Measurements from ENCODE around the gene SLC43A2.

Gene SLC43A2

GRCh38 chr17:1621273-1621954 is 7.2 kb downstream of the SLC43A2 start:
- no peak for FAIRE-seq

GRCh38 chr17:1620486-1620885 is 8.1 kb downstream of the SLC43A2 start:
- no peak for FAIRE-seq

GRCh38 chr17:1617620-1618174 is 10.9 kb downstream of the SLC43A2 start:
- FAIRE-seq: no peak

DNA sequence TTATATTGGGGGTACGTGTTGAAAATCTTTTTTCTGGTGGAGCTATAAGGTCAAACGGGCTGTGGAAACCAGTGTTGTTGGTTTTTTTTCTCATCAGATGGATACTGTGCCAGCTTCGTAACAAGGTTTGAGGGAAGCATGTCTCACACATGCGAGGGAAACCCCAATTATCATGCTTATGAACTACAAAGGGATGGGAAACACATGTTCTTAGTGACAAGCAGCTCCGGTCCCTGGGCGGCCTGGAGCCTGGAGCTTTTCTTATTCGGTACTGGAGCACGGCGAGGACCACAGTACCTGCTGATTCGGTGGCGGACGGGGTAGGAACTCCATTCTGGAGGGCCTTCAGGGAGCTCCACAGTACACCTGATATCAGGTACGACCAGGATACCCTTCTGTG is 12.5 kb downstream of the SLC43A2 start:
- no peak for FAIRE-seq

- no peak for FAIRE-seq
These were observed 16.2 kb downstream of the SLC43A2 start for GRCh38 chr17:1612400-1612799.

- FAIRE-seq: no peak
These were observed 16.9 kb downstream of the SLC43A2 start for GRCh38 chr17:1611715-1612114.

DNA sequence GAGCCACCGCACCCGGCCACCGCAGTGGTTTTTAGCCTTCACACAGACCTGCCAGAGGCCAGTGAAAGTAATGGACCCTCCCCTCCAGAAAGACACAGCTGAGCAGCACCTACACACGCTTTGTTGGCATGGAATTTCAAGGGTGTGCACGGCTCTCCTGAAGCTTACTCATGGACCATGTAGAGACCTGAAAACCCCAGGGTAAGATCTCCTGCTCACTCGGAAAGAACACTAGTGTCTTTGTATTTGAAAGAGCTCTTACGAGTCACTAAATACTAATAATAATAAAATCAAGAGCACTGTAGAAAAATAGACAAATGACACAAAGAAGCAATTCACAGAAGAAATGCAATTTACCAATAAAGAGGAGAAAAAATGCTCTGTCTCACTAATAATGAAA is 20.0 kb downstream of the SLC43A2 start:
- no peak for FAIRE-seq

- no peak for FAIRE-seq
These were observed 20.7 kb downstream of the SLC43A2 start for GRCh38 chr17:1607971-1608320.

DNA sequence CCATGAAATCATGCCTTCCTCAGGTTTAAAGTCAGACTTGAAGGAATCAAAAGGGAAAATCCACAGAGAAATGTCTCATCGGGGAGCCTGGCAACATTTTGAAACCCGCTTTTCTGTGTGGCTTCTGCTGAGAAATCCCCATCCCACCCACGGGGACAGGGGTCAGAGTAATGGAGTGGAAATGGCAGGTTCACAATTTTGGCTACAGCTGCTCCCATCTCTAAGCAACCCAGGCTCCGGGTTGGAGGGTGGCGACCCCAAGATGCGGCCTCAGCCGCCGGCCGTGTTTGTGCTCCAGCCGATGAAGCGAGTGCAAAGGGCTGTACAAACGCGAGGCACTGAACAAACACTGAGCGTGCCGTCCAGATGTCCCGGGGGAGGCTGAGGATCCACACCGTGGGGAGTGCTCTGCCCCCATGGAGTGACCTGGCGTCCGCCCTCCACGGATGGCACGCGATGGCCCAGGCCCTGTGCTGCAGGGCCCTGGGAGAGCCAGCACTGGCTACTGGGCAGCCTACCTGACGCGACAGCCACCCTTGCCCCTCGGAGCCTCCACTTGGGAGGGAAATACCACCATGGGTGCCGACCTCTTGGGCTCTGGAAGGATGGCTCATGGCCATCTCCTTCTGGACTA is 22.2 kb downstream of the SLC43A2 start:
- FAIRE-seq: no peak

GRCh38 chr17:1605681-1606351 is 22.8 kb downstream of the SLC43A2 start:
- FAIRE-seq: no peak

DNA sequence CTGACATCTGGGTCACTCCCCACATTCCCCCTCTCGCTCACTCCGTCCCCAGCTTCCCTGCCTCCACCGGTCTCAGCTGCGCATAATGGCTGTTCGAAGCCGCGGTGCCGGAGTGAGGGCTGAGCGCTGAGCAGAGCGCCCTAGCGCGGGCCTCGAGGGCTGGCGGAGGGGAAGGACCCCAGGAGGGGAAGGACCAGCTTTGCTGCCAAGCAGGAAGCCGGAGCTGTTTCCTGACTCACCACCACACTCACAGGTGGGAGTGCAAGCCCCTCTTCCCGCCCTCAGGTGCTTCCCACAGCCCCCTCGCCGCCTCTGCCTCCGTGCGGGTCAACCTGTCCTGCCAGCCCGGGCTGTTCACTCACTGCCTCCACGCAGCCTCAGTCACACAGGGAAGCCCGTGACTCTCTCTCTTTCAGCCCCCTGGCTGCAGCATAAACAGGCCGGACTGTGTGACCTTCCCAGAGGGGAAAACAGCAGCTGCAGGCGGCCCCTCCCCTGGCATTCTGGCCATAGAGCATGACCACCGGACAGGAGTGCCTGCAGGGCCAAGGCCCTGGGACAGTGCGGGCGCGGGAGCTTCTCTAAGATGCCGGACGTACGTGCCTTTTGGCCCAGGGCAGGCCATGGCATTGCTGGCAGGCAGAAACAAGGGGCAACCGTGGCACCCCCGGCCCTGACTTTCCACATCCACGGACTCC is 23.7 kb downstream of the SLC43A2 start:
- no peak for FAIRE-seq

GRCh38 chr17:1601571-1601970 is 27.1 kb downstream of the SLC43A2 start:
- no peak for FAIRE-seq

- FAIRE-seq: no peak
These were observed 30.1 kb downstream of the SLC43A2 start for GRCh38 chr17:1598399-1599095.

- FAIRE-seq: no peak
These were observed 30.7 kb downstream of the SLC43A2 start for GRCh38 chr17:1597861-1598342.

GRCh38 chr17:1593630-1593931 is 35.1 kb downstream of the SLC43A2 start:
- FAIRE-seq: no peak

- FAIRE-seq: no peak
These were observed 35.6 kb downstream of the SLC43A2 start for GRCh38 chr17:1592751-1593629.

DNA sequence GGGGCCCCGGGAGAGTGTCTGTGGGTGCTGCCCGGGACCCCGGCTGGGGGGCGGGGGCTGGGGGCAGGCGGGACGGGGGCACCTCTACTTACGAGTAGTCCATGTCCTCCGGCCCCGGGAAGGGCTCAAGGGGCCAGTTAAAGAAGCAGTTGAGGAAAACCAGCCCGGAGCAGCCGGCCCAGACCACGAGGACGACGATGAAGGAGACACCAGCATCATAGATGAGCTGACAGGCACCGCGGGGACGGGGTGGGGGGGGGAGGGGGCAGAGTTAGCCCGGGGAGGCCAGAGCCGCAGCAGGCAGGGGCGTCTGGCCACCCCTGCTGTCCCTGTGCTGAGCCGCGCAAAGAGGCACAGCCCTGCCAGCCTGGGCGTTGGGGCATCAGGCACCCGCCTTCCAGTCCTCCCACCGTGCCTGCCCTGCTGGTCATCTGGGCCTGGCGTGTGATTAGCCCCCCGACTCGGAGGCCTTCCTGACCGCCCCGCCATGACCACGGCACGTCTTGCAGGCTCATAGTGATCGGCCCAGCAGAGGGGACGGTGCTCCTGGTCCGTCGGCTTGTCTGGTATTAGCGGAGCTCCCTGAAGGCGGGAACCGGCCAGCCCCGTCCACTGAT is 37.1 kb downstream of the SLC43A2 start:
- FAIRE-seq: no peak

DNA sequence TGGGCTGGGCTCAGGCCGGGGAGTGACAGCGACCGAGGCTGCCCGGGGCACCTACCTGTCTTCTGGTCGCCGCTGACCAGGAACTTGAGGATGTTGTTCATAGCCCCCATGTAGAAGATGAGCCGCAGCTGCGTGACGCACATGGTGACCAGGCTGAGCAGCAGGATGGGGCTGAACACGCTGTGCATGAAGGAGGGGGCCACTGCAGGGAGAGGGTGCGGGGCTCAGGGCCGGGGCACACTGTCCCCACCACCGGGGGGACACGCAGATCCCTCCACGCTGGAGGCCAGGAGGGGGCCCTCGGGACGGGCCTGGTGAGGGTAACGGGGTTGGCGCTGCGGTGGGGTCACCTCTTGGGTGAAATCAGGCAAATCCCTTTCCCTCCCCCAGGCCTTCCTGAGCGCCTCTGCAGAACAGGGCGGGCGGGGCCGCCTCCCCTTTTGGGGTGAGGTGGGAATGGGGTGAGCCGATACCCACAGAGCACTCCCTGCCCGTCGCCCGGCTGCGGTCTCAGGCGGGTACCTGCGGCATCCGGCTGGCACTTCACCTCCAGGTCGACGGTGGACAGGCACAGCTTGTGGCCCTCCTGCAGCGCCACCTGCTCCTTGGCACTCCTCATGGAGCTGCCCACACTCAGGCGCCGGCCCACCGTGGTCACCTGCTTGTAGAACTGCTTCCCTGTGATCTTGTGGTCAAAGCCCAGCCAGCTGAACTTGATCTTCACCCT is 37.7 kb downstream of the SLC43A2 start:
- no peak for FAIRE-seq

GRCh38 chr17:1590029-1590746 is 38.4 kb downstream of the SLC43A2 start:
- FAIRE-seq: no peak
